HG03175 (cell line): ENCODE measurements around the gene SHTN1.

Experiments used
- ATAC-seq: cut with Tn5 transposase; IDR thresholded peaks from one replicate; pipeline ENCODE4 v1.9.1; 2021; ENCODE audit warnings: mild to moderate bottlenecking, moderate library complexity; ENCODE audit not compliant: unreplicated experiment

SHTN1 gene

DNA sequence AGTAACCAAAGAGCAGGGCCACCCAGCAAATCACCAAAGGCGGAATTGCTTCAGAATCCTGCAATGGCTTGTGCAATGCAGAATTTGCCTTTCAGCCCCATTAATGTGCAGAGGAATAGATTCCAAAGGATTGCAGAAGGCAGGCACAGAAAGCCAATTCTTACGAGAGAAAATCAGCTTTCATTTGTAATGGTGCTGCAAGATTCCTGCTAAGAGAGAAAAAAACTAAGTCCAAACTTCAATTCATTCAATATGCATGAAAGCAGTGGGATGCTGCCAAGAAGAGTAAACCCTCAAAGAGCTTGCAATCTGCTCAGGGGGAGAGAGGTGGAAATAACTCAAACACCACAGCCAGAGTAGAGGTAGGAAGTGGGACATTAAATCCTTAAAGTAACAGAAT is 85.3 kb downstream of the SHTN1 start:
- ATAC-seq = no peak

DNA sequence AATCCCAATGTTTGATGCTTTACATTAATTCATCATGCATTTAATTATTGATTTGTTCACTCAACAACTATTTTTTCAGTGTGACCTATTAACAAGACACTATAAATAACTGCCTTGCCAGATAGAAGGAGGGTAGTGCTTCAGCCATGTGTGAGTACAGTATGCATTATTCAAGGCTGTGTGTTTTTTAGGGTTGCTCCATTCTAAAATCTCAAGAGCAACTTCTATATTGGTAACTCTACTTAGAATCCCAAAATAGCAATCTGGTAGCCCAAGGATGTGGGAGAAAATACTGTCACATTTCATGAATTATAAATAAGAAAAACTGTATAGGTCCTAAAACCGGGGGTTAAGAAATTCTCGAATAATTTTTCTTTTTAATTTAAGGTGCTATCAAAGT is 85.8 kb downstream of the SHTN1 start:
- no peak for ATAC-seq

DNA sequence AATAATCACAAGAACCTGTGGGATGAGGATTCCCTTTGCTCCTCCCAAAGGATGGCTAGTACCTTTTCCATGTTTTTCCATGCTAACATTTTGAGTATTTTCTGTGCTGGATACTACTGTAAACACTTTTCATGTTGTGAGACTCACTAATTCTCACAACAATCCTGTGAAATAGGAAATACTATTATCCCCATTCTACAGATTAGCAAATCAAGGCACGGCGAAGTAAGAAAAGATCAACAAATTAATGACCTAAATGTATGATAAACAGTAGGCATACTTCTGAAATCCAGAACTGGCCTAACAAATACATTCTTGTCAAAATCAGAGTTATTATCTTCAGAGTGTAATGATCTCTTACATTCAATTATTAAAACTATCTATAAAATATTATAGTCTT is 86.4 kb downstream of the SHTN1 start:
- no peak for ATAC-seq

DNA sequence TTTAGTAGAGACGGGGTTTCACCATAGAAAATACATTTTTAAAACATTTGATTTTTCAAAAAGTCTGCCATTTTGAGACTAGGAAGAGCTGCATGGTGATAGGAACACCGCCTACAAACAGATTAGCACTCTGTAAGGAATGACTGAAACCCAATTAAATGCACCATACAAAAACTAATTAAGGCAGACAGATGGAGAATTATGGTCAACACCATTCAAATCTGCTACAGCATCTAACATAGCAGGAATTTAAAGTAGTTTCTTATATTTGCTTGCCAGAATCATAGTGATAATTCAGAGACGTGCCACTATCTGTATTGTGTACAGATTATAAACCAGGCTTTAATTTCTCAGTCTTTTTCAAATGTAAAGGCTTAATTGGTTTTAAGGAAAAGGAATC is 87.5 kb downstream of the SHTN1 start:
- ATAC-seq = no peak

DNA sequence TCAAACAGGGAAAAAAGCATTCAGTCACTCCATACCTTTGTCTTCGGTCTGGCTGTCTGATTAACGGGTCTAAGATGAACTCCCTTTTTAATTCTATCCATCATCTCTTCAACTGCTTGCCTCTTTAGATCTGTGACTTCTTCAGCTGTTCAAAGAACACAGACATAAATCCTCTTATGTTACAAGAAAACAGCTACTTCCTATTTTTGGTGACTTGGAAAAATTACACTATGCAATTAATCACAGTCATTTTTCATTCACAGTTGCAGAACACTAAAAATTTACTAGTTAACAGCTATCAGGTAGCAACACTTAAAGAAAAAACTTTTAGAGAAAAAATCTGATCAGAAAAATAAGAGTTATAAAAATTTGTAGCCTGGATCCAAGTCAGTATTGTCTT is 89.6 kb downstream of the SHTN1 start:
- no peak for ATAC-seq

DNA sequence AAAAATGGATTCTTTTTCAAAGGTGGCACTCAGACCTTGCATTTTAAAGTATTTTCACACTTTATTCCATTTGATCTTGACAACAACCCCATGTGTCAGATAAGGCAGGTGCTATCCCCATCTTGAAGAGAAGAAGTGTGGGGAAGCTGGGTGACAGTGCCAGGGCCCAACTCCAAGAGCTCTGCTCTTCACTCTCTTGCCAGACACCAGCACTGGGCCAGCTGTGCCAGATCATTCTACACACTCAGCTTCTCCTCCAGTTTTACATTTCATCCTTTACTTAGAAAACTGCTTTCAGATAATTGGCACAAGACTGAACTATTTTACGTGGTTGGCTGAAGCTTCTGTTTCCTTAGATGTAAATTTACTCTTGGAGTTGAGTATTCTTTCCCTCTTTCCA is 91.3 kb downstream of the SHTN1 start:
- ATAC-seq = no peak

DNA sequence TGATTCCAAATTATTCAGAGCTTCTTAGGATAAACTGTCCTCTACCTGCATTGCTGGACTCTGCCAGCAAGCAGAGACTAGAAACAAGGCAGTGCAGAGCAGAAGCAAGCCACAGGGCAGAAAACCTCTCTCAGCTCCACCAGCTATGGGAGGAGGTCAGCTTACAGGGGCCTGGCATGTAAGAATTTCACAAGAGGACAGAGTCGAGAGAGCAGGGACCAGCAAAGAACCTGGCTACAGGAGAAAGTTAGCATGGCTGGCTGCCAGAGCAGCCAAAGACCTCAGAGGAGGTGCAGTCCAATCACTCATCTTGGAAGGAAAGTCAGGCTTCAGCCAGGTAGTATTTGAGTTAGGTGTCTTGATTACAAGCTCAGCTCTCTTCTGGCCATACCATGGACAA is 92.8 kb downstream of the SHTN1 start:
- no peak for ATAC-seq

DNA sequence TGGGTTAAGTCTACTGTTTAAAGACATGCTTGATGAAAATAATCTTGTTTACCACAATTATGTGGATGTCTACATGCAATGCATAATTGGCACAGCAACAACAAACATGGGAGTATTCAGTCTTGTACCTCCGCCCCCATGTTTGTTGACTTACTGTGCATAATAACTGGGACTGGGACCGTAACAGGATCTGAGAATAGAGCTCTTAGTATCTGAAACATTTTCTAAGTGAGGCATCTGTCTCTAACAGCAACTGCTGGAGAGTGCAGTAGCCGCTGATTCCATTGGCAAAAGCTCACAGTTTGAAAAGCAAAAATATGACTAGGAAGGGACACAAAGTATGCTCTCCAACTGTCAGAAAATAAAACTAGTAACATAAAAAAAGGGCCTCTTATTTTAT is 94.1 kb downstream of the SHTN1 start:
- no peak for ATAC-seq

DNA sequence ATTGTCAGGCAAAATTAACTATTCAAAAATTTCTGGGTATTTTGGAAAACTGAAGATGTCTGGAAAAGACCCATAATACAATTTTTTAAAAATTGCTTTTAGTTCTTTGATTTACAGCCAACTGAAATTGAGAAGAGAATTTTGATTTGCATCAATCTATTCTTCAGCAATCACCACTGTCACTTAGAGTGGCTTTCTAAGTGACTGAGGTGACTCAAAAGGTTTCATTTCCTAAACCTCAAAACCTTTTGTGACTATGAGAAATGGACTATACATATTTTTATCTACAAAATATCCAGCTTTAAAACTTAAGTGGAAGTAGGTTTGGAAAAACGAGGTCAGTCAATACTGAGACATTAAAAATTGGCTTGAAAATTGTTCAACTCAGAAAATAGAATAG is 95.7 kb downstream of the SHTN1 start:
- no peak for ATAC-seq

DNA sequence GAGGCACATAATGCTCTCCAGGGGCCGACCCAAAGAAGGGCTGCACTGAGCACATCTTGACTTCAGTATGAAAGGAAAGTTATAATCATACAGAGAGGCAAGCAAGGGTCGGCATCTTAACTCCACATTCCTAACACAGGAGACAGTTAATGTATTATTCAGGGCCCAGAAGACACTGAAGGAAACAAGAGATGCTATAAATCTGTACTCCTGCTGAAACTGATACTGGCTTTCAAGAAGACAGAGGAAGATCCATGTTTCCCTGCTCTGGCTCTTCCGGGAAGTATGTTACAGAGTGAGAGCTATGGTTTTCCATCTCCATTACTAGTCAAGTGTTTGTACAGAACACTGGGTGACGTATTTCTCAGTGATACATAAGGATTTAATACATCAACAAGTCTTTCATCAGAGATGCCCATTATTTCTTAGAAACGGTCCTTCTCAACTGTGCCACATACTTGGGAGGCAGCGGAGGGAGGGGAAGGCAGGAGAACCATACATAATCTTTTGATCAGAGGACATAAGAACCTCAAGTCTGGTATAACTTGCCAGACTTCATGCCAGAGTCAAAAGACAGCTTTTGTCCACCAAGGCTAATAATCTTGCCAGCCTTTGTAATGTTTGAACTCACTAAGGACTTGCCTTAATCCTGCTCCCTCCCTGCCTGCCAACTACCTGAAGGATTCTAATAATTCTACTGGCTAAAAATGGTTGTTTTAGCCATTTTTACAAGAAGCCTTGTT is 97.6 kb downstream of the SHTN1 start:
- ATAC-seq = no peak

DNA sequence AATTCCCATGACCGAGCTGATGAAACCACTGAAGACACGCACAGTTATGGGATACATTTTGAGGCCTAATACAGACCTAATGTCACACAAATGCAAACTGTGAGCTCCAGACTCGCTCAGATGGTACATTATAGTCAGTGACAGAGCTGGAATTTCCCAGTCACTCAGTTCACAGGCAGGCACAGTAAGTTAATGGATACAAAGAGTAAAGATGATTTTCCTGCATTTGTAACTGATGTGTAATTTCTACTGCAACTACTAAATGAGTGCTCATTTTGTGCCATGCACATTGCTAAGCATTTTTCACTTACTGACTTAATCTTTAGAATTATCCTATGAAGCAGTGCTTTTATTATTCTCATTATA is 99.2 kb downstream of the SHTN1 start:
- no peak for ATAC-seq

DNA sequence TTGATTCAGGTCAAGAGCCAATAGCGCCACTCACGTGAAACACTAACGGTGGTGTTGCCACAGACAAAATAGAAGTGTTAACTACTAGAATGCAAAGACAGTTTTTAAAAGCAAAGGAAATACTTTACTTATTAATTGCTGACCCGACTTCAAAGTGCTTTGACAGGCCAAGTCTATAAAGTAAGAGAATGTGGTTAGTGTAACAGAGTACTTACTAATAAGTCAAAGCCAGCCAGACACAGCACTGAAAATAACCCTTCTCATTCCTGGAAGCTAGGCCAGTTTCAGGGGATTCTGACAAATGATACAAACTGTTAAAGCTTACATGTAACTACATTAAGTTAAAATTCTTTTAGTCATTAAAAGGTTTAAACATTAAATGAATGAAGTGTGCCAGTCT is 105.4 kb downstream of the SHTN1 start:
- no peak for ATAC-seq

DNA sequence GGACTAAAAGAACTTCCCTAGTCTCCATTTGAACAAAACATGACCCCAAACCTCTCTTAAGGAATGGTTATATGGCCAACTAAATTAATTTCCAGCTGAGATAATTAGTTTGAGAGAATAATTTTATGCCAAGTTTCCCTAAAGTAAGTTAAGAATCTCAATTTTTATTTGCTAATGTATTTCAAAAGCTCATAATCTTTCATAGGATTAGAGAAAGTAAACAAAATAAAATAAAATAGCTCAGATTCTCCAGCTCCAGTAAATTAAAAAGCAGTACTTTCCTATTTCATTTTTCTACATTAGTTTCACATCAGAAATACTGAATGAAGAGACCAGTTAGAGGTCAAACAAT is 111.3 kb downstream of the SHTN1 start:
- ATAC-seq = no peak

DNA sequence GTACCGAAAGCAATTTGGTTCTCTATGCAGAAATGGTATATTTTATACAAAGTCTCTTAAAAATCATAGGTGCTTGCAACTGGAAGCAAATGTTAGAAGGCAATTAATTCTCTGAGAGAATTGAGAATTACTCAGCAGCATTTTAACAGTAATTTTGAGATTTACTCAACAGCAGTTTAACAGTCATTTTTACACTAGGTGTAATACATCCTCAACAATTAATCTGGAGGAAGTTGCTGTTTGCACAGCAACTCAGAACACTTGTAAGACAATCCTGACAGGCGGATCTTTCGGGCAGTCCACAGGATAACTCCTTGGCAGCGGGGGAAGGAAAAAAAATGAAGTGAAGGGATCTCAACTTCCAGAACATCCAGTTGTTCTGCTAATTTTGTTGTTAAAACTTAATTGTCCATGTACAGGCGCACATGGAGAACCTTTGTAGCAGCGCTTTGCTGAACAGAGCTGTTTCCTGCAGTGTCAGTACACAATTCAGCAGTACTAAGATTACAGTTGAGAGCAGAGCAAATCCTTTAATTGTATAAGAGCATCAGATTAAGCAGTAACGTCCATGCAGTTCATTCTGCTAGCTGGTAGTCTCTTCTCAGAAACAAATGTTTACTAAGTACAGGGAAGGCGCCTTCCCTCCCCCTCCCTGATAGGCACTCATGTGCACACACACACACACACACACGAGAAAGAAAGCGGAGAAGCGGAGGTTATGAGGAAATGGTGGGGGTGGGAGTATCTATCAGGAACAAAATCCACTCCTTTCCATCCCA is 111.9 kb downstream of the SHTN1 start:
- ATAC-seq = no peak

DNA sequence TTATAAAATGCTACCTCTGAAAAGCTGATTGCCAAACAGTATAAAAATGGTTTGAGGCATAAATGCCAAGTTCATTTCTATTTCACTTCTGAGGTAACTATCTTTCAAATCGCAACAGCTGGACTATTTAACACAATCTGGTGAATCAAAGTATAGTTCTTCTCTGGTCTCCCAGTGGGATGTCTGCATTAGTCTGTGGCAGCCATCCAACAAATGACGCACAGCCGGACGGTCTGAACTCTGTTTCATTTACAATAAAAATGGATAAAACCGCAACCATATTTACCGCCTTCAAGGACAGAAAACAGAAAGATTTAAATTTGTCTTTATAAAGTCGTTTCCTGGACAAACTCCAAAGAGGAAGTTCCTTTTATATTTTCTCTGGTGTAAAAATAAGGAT is 113.8 kb downstream of the SHTN1 start:
- ATAC-seq = no peak

DNA sequence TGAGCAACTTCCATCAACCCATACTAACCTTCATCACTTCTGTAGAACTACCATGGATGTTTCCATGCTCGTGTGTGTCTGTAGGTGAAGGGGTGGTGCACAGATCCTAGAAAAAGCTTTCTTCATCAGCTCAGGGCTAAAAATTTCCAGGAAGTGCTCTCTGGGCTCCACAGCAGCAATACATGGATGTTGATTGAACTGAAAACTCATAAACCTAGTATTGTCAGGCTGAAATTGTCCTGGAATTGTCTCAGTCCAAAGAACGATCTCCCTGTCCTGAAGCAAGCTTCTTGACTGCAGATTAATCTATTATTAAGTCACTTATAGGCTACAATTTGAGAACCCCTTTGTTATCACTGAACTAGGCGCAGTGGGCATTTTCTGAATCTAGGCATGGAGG is 115.9 kb downstream of the SHTN1 start:
- no peak for ATAC-seq

DNA sequence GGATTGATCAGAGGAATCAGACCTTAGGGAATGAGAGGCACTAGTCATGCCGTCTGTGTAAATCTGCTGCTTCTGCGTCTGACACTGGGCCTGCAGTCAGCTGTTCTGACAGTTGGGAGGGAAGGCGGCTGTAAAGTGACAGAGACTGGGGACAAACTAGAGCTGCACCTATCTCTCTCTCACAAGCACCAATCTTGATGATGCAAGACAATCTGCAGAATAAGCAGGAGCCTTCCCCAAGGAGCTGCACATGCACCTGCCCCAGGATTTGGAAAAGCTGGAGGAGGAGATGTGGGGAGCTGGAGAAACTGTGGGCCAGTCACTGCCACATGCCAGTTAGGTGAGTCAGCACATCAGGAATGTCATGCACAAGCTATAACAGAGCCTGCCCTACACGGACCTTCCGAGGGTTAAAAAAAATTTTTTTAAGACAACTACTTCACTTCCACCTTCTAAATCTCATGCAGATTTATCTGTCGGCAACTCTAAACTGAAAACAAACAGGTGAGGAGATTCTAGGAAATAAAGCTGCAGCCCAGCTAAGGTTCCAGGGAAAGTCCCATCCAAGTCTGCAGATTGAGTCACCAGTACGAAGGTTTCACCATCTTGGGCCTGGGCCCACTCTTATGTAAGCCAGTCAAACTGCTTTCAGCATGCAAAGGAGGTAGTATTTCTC is 116.5 kb downstream of the SHTN1 start:
- no peak for ATAC-seq

DNA sequence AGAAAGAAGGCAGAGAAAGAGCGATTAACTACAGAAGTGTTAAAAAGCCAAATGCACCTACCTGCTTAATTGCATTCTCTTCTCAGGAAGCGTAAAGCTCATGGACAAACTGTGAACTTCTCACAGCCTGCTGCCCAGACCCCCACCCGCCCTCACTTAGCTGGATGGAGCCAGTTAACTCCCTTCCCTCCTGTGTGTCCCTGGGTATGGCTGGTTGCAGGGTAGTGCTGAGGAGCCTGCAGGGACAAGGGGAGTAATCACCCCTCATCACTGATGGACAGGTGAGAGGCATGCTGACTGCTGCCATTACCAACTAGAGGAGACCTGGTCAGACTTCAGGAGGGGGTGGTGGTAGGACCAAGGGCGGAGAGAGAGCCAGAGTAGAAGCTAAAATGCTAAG is 118.2 kb downstream of the SHTN1 start:
- no peak for ATAC-seq

DNA sequence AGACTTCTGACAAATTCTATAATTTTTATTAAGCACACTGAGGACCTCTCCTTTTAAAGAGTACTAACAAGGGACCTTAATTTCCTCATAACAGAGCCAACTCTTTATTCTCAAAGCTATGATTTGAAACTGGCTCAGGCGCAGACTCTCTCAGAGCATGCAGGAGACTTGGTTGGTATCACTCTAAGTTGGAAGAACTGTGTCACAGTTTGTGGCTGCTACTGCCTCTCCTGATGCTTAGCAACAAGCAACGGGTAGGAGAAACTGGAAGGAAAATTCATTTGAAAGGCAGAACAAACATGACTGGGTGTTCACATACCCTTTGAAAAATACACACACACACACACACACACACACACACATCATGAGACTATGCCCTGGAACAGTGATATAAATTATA is 122.3 kb downstream of the SHTN1 start:
- no peak for ATAC-seq

DNA sequence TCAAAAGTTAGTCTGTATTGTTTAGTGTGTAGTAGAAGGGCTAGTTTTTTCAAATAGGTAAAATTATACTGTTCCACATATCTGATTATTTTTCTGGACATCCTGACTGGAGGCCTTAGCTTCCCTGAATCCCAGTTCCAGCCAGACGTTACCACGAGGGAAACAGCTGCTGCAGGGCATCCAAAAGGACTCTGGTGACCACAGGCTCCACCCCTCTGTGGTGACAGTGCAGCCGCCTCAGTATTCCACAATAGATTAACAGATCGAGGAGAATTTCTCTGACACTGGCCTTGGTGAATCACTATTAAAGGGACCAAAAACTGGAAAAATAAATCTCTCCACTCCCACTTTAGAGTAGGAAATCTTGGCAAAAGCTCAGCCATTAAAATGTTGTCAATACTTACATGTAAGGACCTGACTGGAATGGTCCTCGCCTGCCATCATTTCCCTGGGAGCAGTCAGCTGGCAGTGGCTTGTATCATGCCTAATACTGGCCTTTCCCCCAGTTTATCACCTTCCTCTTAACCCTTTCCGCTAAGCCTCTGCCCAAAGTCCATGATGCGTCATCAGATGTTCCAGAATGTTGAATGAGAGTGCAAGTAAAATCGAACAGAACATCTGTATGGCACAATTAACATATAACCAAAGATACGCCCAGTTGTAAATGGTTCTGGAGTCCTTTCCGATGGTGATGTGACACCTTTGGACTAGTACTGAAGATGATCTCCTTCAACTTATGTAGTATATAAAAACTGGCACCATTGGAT is 124.1 kb downstream of the SHTN1 start:
- no peak for ATAC-seq

DNA sequence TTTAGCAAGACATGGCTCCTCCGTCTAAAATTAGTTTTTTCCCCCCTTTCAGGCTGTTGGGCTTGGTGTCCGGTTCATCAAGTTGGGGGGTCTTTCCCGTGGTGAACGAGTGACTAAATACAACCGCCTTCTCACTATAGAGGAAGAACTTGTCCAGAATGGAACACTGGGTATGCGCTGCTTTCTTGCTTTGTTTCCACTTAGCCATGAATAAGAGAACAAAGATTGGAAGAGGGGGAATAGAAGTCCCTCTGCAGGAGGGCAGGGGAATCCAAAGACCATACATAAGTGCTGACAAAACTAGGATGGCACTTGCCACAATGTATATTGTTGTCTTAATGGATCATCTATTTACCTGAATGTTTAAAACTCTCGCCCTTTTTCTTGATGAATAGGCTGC is 125.2 kb downstream of the SHTN1 start:
- ATAC-seq = no peak

DNA sequence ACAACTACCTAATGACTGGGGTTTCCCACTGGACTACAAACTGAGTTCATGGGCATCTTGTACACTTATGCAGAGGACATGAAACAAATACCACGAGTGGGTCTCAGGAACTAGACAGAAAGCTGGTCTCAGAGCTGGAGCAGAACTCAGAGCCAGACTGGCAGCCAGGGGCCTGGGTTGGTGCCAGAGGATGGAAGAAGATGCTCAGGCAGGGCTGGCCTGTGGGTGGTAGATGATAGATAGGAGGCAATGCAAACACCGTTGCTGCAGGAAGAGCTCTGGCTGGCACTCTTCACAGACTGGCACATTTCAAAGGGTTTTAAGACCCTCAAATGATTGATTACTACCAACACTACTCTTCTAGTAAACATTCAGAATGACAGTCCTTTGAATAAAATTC is 126.9 kb downstream of the SHTN1 start:
- ATAC-seq = no peak
